Stimulated activated CD8-positive, alpha-beta memory T cell treated with anti-CD3 and anti-CD28 coated beads, Interleukin-15, amount 100 ng/mL, for 48 hours (primary cell): Measurements from ENCODE around the gene SCD5.

Source experiments
- DNase-seq, 2 donors: peaks; one replicate each; pipeline ENCODE4 v3.0.0-alpha.2; 2020; ENCODE audit warnings: low read depth in 2 of 2

SCD5 gene

GRCh38 chr4:82630079-82630478, 168.5 kb downstream of the SCD5 start:
- no peak for DNase-seq

DNA sequence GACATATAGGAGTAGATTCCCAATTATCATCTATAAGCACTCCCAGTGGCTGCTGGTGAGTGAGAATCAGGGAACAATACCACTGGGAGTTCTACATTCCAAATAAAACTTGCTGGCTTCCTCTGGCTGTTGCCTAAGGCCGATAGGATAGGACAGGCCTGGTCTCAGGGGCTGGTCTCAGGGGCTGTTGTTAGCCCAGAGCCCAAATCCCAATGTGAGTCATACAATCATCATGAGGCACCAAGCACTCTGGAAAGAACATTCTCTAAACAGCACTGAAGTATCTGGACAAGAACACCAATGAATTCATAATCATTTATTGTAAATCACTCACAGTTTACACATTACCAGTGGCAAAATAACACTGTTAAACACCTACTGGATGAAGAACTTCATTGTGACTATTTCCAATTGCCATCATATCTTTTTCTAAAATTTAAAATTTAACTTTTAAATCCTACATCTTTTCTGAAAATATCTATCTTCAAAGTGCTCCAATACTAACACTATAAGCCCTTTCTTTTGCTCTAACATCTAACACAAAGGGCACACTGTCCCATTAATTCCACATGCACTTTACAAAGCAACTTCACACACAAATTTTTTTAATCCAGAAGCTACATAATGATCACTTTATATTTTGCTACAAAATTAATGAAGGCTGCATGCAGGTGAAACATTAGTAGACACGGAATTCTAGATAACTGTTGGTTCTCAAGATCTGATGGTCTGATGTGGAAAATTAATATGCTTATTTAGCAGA, 169.2 kb downstream of the SCD5 start:
- no peak for DNase-seq

- DNase-seq = no peak
Observed at GRCh38 chr4:82626251-82626868, 172.2 kb downstream of the SCD5 start.

DNA sequence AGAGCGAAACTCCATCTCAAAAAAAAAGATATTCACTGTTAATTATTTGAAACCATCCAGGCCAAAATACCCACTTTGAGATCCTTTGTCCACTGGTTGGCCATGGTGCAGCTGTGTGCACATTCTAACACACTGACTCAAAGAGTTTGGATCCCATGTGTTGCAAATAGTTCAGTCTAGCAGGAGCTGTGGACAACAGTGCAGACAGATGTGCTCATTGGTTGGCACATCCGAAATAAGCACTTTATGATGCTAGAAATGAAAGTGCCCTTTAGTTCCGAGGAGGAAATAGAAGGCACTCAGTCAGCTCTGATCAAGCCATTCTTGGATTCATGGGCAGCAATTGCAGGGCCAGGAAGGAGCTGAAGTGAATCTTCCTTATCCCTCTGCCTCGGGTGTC, 173.8 kb downstream of the SCD5 start:
- DNase-seq = no peak

DNA sequence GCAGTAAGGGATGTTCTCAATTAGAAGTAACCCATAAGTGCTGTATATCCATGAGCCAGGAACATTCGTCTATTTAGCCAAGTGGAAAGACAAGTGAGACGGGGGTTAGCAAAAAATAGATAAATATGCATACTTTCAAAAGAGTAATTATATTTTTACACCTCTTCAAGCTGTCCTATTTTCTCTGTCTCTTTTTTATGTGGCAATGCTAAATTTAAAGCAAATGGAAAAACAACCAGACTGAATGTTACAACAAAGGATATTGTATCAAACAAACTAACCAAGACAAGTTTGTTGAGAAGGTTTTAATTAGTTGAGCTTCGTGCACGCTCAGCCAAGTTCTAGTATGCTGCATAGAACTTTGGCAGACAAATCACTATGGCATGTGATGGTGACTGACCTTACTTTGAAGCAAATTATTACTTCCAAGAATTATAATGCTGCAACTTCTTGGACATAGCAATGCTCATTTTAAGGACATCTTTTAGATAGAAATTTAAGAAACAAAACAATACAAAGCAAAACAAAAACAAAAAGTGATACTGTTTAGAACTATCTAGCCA, 175.4 kb downstream of the SCD5 start:
- no peak for DNase-seq

GRCh38 chr4:82621251-82621650, 177.3 kb downstream of the SCD5 start:
- DNase-seq = no peak

DNA sequence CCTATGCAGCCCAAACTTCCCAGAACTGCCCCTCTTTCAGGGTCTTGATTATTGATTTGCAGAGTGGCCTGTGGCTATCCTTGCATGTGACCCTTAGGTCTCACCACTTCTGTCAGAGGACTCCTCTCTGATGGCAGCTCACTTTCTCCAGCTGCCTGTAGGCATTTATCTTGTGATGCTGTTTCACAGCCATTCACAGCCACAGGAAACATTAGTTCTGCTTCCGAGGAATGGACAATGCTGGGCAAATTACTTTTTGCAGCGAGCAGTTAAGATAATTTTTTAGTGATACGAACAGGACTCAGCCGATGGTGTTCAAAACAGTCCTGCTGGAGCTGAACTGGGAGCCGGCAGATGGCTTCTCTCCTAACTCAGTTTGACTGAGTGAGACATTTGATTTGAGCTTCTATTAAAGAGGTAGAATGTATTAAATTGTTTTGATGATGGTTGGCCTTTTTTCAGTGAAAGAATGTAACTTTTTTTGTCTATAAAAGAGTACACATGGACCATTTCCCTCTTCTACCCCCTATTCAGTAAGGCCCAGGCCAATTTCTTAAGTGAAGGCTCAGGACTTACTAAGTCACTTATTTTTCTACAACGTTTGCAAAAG, 178.4 kb downstream of the SCD5 start:
- DNase-seq = no peak

DNA sequence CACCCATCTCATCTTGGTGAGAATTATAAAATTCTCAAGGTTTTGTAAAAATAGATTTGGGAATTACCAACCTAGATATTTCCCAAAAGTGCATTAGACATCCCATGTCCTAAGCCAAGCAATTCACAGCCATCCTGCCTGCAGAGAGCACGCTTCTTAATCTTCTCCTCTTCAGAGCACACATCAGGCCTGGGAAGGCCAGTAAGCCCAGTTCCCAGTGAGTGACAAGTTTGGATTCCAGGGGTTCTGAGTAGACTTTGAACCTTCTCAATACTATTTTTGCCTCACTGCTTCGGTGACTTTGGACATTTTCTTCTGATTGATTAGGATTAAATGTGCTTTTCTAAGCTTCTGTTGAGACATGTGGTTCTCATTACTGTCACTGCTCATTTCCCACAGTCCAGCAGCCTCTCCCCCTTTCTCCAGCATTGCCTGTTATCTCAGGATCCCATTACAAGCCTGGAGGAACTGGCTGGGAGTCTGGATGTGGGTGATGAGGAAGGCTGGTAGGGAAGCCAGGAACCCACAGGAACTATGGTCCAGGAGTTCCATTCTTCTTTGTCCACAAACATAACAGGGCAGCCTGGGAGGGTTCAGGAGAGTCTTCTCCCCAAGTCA, 180.4 kb downstream of the SCD5 start:
- no peak for DNase-seq

DNA sequence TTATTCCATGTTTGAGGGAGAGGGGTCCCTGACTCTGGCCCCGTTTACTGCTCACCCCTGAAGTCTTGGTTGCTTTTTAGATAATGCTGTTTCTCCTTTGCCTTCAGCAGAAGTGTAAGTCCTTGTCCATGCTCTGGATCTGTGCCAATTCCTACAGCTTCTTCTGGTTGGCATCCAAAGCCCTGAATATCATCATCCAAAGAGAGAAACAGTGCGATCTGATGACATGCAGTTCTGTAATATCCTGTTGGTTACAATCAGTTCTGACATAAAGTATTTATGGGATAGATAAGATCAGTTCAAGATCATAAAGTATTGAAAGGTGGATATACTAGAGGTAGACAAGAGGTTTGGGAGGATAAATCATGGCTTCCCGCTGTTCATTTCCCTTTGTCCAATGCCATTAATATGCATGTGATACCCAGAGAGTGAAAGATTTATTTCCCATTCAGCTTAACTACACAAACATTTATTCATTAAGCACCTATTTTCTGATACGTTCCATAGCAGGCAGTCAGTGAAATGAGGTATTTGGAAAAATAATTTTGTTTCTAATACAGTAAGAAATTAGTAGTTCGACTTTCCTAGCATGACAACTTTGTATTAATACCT, 183.7 kb downstream of the SCD5 start:
- no peak for DNase-seq

DNA sequence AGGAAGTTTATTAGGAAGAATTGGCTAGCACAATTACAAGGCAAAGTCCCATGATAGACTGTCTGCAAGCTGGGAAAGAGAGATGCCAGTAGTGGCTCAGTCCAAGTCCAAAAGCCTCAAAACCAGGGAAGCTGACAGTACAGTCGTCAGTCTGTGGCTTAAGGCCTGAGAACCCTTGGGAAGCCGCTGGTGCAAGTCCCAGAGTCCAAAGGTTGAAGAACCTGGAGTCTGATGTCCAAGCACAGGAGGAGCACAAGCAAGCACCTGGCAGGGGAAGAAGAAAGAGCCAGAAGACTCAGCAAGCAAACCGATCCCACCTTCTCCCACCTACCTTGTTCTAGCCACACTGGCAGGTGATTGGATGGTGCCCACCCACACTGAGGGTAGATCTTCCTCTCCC, 185.5 kb downstream of the SCD5 start:
- no peak for DNase-seq

- DNase-seq = no peak
Observed at GRCh38 chr4:82611982-82612381, 186.6 kb downstream of the SCD5 start.

GRCh38 chr4:82611527-82611926, 187.1 kb downstream of the SCD5 start:
- DNase-seq = no peak

DNA sequence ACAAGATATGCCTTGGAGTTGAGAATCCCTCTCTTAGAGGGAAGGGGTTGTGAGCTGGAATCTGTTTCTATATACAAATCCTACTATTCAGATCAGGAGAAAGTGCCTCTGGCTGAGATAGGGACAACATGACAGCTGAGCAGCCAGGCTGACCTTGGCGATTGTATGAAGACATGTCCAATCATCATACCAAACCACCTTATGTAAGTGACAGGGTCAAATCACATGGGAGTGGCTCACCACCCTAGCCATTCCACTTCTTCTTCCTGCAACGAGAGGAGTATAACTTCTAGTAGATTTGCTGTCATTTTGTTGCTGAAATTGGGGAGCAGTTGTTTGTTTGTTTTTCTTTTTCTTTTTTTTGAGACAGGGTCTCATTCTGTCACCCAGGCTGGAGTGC, 188.6 kb downstream of the SCD5 start:
- DNase-seq = no peak

- DNase-seq = no peak
Observed at GRCh38 chr4:82606622-82607021, 192.0 kb downstream of the SCD5 start.

GRCh38 chr4:82604522-82604921, 194.1 kb downstream of the SCD5 start:
- DNase-seq = no peak

DNA sequence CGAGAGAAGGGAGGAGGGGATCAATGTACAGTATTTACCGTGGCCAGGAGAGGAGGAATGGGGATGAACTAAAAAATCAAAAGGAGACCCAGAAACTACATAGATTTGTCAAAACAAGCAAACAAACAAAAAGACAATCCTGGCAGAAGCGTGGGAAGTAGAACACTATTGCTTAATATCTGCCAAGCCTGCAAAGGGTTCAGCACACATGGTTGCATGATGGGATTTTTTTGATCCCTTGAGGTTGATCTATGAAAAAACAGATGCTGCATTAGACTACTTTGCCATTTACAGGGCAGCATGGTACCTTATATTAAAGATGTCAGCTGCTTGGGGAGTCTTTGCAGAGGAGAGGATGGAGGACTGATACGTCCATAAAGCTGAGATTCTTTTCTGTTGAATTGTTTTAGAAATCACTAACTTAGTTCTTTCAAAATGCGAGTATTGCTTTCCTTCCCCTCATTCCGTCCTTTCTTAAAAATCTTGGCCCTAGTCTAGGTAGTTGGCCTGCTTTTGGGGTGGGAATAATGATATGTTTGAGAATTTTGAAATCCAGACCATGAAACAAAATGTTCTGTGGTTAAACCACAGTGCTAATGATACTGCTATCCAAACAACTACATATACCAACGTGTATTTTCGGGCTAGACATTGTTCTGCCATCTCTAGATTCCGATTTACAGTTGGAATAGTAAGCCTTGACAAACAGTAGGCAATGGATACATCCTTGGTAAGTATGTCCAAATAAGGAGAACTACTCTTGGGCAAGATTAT, 197.2 kb downstream of the SCD5 start:
- no peak for DNase-seq

- no peak for DNase-seq
Observed at GRCh38 chr4:82599336-82599735, 199.3 kb downstream of the SCD5 start.

DNA sequence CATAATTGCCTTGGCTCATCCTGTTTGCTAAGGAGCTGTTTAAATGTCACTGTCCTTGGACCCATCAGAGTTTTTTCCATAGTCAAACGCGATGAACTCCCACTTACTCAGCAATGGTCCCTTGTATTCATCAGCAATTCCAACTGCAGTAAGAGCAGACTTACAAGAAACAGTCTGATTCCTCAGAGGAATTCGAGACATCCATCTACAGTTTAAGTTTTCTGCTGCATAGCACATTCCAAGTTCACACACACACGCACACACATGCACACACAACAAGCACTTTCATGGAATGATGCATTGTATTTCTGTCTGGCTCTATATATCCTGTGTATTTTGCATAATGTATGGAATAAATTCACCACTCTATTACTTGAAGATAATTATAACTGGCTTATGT, 204.1 kb downstream of the SCD5 start:
- no peak for DNase-seq

DNA sequence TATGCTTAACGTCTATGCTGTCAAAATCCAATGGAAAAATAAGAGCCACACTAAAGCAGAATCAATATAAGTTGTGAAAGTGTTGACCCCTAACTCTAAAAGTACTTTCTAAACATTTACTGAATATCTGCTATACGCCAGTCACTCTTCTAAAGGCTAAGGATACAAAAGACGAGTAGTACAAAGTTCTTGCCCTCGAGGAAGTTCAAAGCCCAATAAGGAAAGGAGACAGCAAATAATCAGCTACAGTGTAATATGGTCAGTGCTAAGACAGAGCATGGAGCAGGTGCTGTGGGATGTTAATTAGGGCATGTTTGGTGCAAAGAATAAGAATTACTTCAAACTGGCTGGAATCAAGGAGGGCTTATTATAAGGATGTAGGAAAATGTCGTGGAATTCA, 205.2 kb downstream of the SCD5 start:
- no peak for DNase-seq

GRCh38 chr4:82592639-82593038, 206.0 kb downstream of the SCD5 start:
- no peak for DNase-seq

GRCh38 chr4:82591592-82591991, 207.0 kb downstream of the SCD5 start:
- DNase-seq = no peak
